HepG2 (cell line): Measurements from ENCODE around the gene PIGV. TPM values are rescaled to one million over a fixed set of nuclear protein-coding genes. Genes with fewer than 3 reads are reported as not detected.

Experiments
- EP300 ChIP-seq, 3 experiments: sonication (generic) in 1 of 3; formaldehyde crosslinking in 1 of 3; IDR thresholded peaks; 2 replicates each; pipeline versions ENCODE4 v1.5.1 to v1.6.1; 2011 to 2020; ENCODE audit warnings: low read depth in 2 of 3, low read length in 2 of 3, borderline replicate concordance in 1 of 3, improper control_type of control experiment in 1 of 3, mild to moderate bottlenecking in 1 of 3, missing genetic modification reagents in 1 of 3, moderate library complexity in 1 of 3
- NR2F2 ChIP-seq: IDR thresholded peaks from 2 replicates; pipeline ENCODE4 v1.6.1; 2012; ENCODE audit warnings: low read depth, inconsistent platforms, borderline replicate concordance
- ONECUT2 ChIP-seq: sonication (generic); formaldehyde crosslinking; IDR thresholded peaks from 2 replicates; pipeline ENCODE4 v1.4.0; 2020; ENCODE audit warnings: missing genetic modification reagents
- RXRB ChIP-seq: IDR thresholded peaks from 2 replicates; pipeline ENCODE4 v1.6.1; 2016; ENCODE audit warnings: borderline replicate concordance, missing genetic modification reagents, missing compliant biosample characterization
- SNAI1 ChIP-seq: sonication (generic); formaldehyde crosslinking; IDR thresholded peaks from 2 replicates; pipeline ENCODE4 v1.5.0; 2020; ENCODE audit warnings: mild to moderate bottlenecking, missing genetic modification reagents, borderline replicate concordance
- SOX13 ChIP-seq, 3 experiments: fragments of 450-650 bp in 1 of 3; sonication (generic) in 1 of 3; formaldehyde crosslinking in 1 of 3; IDR thresholded peaks in 2 of 3; conservative IDR thresholded peaks in 1 of 3; 2 replicates each; pipeline versions ENCODE4 v1.5.0 to v1.6.1; 2016 to 2020; ENCODE audit warnings: antibody characterized with exemption in 1 of 3, mild to moderate bottlenecking in 1 of 3, missing compliant biosample characterization in 1 of 3, missing genetic modification reagents in 1 of 3, moderate library complexity in 1 of 3
- SRF ChIP-seq: IDR thresholded peaks from 2 replicates; pipeline ENCODE4 v1.6.1; 2011; ENCODE audit warnings: mild to moderate bottlenecking, low read depth, low read length, moderate library complexity
- TAF15 ChIP-seq: fragments of 200-400 bp; formaldehyde crosslinking; IDR thresholded peaks from one replicate; pipeline ENCODE4 v1.6.1; 2018; ENCODE audit warnings: mild to moderate bottlenecking, low read depth, low read length; ENCODE audit not compliant: poor library complexity, severe bottlenecking
- TBX2 ChIP-seq: sonication (generic); formaldehyde crosslinking; IDR thresholded peaks from 2 replicates; pipeline ENCODE4 v1.5.0; 2020; ENCODE audit warnings: missing genetic modification reagents, mild to moderate bottlenecking, borderline replicate concordance
- TCF7L2 ChIP-seq: IDR thresholded peaks from 2 replicates; pipeline ENCODE4 v1.6.1; 2011; ENCODE audit warnings: mild to moderate bottlenecking, low read depth, low read length, moderate library complexity
- ZIK1 ChIP-seq: sonication (generic); formaldehyde crosslinking; IDR thresholded peaks from 2 replicates; pipeline ENCODE4 v1.5.0; 2020; ENCODE audit warnings: mild to moderate bottlenecking, low read depth, missing genetic modification reagents, borderline replicate concordance
- ZNF17 ChIP-seq: sonication (generic); formaldehyde crosslinking; IDR thresholded peaks from 2 replicates; pipeline ENCODE4 v1.5.0; 2020; ENCODE audit warnings: mild to moderate bottlenecking, missing genetic modification reagents
- ZNF230 ChIP-seq: sonication (generic); formaldehyde crosslinking; IDR thresholded peaks from 2 replicates; pipeline ENCODE4 v1.4.0; 2020; ENCODE audit warnings: mild to moderate bottlenecking, missing genetic modification reagents
- ZNF331 ChIP-seq: sonication (generic); formaldehyde crosslinking; IDR thresholded peaks from 2 replicates; pipeline ENCODE4 v1.4.0; 2020; ENCODE audit warnings: missing genetic modification reagents
- ZNF556 ChIP-seq: sonication (generic); formaldehyde crosslinking; IDR thresholded peaks from 2 replicates; pipeline ENCODE4 v1.4.0; 2020; ENCODE audit warnings: mild to moderate bottlenecking, missing genetic modification reagents, borderline replicate concordance
- ZNF567 ChIP-seq: sonication (generic); formaldehyde crosslinking; IDR thresholded peaks from 2 replicates; pipeline ENCODE4 v1.8.1; 2023; ENCODE audit warnings: mild to moderate bottlenecking, missing genetic modification reagents, borderline replicate concordance
- ZNF678 ChIP-seq: sonication (generic); formaldehyde crosslinking; IDR thresholded peaks from 2 replicates; pipeline ENCODE4 v1.4.0; 2020; ENCODE audit warnings: mild to moderate bottlenecking, missing genetic modification reagents
- ZNF747 ChIP-seq: sonication (generic); formaldehyde crosslinking; IDR thresholded peaks from 2 replicates; pipeline ENCODE4 v1.8.1; 2023; ENCODE audit warnings: missing genetic modification reagents, mild to moderate bottlenecking, borderline replicate concordance
- polyA plus RNA-seq, 8 experiments: library from polyadenylated mRNA; depleted of rRNA in 3 of 8; stranded (reverse) in 7 of 8; unstranded in 1 of 8; fragments of >200 nt; fragmentation: Illumina TruSeq in 4 of 8; extraction: Trizol in 4 of 8; gene quantifications; 2 replicates each; pipeline versions ENCODE4 v1.2.1 to v1.2.3, GENCODE V29; 2011 to 2016; ENCODE audit warnings: low read depth in 4 of 8, missing spikeins in 1 of 8, mixed read lengths in 1 of 8; ENCODE audit not compliant: insufficient read depth in 1 of 8
- total RNA-seq, 5 experiments: library from RNA; depleted of rRNA; stranded (reverse); fragments of >200 nt; fragmentation: Illumina TruSeq; extraction: Trizol; gene quantifications; 2 replicates each; pipeline ENCODE4 v1.2.3, GENCODE V29; 2016; ENCODE audit warnings: low read depth in 1 of 5
- TF ChIP-seq, protein P1 (sequence below): sonication (generic); formaldehyde crosslinking; IDR thresholded peaks from 2 replicates; pipeline ENCODE4 v1.5.1; 2020; ENCODE audit warnings: missing genetic modification reagents, mild to moderate bottlenecking, borderline replicate concordance
- TF ChIP-seq, protein P2 (sequence below): sonication (generic); formaldehyde crosslinking; IDR thresholded peaks from 2 replicates; pipeline ENCODE4 v1.5.0; 2020; ENCODE audit warnings: missing genetic modification reagents
- TF ChIP-seq, protein P3 (sequence below), 2 experiments: sonication (generic) in 1 of 2; formaldehyde crosslinking in 1 of 2; IDR thresholded peaks; 2 replicates each; pipeline versions ENCODE4 v1.4.0 to v1.6.1; 2016 to 2020; ENCODE audit warnings: borderline replicate concordance in 1 of 2, low read depth in 1 of 2, mild to moderate bottlenecking in 1 of 2, missing genetic modification reagents in 1 of 2

The PIGV gene
- total and polyA plus RNA-seq, 2 of the 13 experiments (the other 11 are each of a cell fraction or from before 2014, with no cell fraction given), result 13.5 to 22.7 TPM

DNA sequence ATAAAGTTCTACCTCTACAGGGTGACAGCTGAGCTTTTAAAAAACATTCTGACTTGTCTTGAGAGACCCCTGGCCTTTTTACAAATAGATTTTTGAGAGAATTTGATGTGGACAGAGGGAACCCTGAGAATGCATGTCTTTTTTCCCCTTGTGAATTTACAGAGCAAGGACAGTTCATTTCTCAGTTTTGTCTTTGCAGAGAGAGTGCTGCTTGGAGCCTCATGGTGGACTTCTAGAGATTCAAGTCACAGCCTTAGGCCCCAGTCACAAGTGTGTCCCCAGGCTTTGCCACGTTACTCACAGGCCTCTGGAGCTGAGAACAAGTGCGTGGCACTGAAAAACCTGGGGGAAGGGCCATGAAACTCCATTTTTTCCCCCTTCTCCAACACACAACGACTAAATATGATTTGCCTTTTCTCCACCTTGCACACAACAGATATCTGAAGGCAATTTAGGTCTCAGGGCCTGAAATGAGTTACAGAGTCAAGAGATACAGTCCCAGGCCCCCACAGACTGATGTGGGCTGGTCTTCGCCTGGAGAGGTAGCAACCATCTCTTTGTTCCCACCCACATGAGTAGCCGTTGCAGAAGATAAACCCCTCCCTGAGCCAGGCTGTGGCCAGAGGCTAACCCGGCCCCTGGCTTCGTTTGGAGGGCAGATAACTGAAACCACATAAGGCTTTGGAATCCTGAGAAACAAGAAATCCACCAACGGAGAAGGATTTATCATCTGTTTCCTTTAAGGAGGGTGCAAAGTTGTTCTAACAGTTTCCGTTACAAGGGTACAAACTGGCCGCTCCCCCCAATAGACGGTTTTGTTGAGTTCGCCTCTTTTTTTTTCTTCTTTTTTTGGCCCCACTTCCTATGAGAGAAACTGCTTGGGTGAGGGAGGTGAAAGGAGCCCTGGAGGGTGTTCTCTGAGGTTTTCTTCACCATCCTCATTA lies 1.0 kb upstream of the PIGV start (continued):
- TF ChIP-seq, protein P1, sequence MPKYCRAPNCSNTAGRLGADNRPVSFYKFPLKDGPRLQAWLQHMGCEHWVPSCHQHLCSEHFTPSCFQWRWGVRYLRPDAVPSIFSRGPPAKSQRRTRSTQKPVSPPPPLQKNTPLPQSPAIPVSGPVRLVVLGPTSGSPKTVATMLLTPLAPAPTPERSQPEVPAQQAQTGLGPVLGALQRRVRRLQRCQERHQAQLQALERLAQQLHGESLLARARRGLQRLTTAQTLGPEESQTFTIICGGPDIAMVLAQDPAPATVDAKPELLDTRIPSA, result no peak
- no peak for TF ChIP-seq ZNF747 (CRISPR knock-in tag)
- no peak for TF ChIP-seq EP300 (IDR thresholded peaks at IDR 0.05; ENCODE audit: low read depth in 2 of 2, low read length in 2 of 2)
- no peak for TF ChIP-seq EP300 (CRISPR knock-in tag; IDR thresholded peaks at IDR 0.05; ENCODE audit: borderline replicate concordance)
- TF ChIP-seq, protein P2, sequence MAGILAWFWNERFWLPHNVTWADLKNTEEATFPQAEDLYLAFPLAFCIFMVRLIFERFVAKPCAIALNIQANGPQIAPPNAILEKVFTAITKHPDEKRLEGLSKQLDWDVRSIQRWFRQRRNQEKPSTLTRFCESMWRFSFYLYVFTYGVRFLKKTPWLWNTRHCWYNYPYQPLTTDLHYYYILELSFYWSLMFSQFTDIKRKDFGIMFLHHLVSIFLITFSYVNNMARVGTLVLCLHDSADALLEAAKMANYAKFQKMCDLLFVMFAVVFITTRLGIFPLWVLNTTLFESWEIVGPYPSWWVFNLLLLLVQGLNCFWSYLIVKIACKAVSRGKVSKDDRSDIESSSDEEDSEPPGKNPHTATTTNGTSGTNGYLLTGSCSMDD (CRISPR knock-in tag), result no peak
- peak; percentile 36; the same call in 1 of the 2 replicates for TF ChIP-seq RXRB (CRISPR knock-in tag)
- no peak for TF ChIP-seq ZIK1 (CRISPR knock-in tag)
- TF ChIP-seq ONECUT2 (CRISPR knock-in tag), result no peak
- TF ChIP-seq SNAI1 (CRISPR knock-in tag), result no peak
- no peak for TF ChIP-seq TAF15
- no peak for TF ChIP-seq ZNF17 (CRISPR knock-in tag)
- no peak for TF ChIP-seq TCF7L2
- 0 out of 2 replicates have a peak, but pooled peaks have one; percentile 41 for TF ChIP-seq ZNF556
- no peak for TF ChIP-seq NR2F2
- no peak for TF ChIP-seq ZNF567 (CRISPR knock-in tag)
- TF ChIP-seq TBX2 (CRISPR knock-in tag), result 0 out of 2 replicates have a peak, but pooled peaks have one; percentile 30
- no peak for TF ChIP-seq SRF
- TF ChIP-seq ZNF331, result peak; percentile 30; the same call in 1 of the 2 replicates
- no peak for TF ChIP-seq SOX13 (IDR thresholded peaks at IDR 0.05)
- 0 out of 4 replicates have a peak, but pooled peaks of 1 of the 2 experiments have one; percentile 19 for TF ChIP-seq SOX13 (CRISPR knock-in tag; conservative IDR thresholded peaks at IDR 0.05 in 1 of 2, IDR thresholded peaks at IDR 0.05 in 1 of 2)
- TF ChIP-seq, protein P3, sequence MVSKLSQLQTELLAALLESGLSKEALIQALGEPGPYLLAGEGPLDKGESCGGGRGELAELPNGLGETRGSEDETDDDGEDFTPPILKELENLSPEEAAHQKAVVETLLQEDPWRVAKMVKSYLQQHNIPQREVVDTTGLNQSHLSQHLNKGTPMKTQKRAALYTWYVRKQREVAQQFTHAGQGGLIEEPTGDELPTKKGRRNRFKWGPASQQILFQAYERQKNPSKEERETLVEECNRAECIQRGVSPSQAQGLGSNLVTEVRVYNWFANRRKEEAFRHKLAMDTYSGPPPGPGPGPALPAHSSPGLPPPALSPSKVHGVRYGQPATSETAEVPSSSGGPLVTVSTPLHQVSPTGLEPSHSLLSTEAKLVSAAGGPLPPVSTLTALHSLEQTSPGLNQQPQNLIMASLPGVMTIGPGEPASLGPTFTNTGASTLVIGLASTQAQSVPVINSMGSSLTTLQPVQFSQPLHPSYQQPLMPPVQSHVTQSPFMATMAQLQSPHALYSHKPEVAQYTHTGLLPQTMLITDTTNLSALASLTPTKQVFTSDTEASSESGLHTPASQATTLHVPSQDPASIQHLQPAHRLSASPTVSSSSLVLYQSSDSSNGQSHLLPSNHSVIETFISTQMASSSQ (IDR thresholded peaks at IDR 0.05; ENCODE audit: low read depth), result no peak
- TF ChIP-seq, protein P3 (CRISPR knock-in tag; IDR thresholded peaks at IDR 0.05; ENCODE audit: borderline replicate concordance), result 0 out of 2 replicates have a peak, but pooled peaks have one; percentile 28
- TF ChIP-seq ZNF230 (CRISPR knock-in tag), result no peak
- TF ChIP-seq ZNF678 (CRISPR knock-in tag), result no peak
